Chondrocyte (in vitro differentiated cells): ENCODE data around the gene NSD1. TPM values are rescaled to one million over a fixed set of nuclear protein-coding genes. Genes with fewer than 3 reads are reported as not detected.

ENCODE experiments used
- DNase-seq: peaks from one replicate; pipeline ENCODE4 v3.0.0; 2021; ENCODE audit warnings: mixed read lengths, low spot score
- H3K27ac Mint-ChIP-seq: one replicate; pipeline ENCODE4 v1.8.0; 2021; ENCODE audit warnings: mild to moderate bottlenecking, moderate library complexity, mixed read lengths; ENCODE audit not compliant: unreplicated experiment
- H3K27me3 Mint-ChIP-seq: 2 replicates; pipeline ENCODE4 v1.8.0; 2021; ENCODE audit warnings: low read depth, mixed read lengths
- H3K36me3 Mint-ChIP-seq: 2 replicates; pipeline ENCODE4 v1.8.0; 2021; ENCODE audit warnings: low read depth, mixed read lengths
- H3K4me1 Mint-ChIP-seq: 2 replicates; pipeline ENCODE4 v1.8.0; 2021; ENCODE audit warnings: low read depth, mild to moderate bottlenecking, mixed read lengths
- H3K4me3 Mint-ChIP-seq: one replicate; pipeline ENCODE4 v1.8.0; 2021; ENCODE audit warnings: mild to moderate bottlenecking, moderate library complexity, mixed read lengths; ENCODE audit not compliant: unreplicated experiment
- H3K9me3 Mint-ChIP-seq: 2 replicates; pipeline ENCODE4 v1.8.0; 2021; ENCODE audit warnings: low read depth, mixed read lengths
- total RNA-seq: library from RNA; stranded (reverse); gene quantifications from 3 replicates; pipeline ENCODE4 v1.2.1, GENCODE V29; 2021
- TF ChIP-seq, protein P1 (sequence below): fragments of 200-600 bp; sonication (generic); IDR thresholded peaks from 2 replicates; pipeline ENCODE4 v1.5.0; 2021; ENCODE audit warnings: antibody characterized with exemption, mild to moderate bottlenecking, moderate library complexity

The NSD1 gene
- total RNA-seq, 1 donor from 2014 or later = 67.3 TPM

GRCh38 chr5:177189965-177190364 lies 56.4 kb downstream of the NSD1 start:
- H3K36me3 Mint-ChIP-seq = peaks cover 2% of the 10 kb centered on the region
- no peaks in the 10 kb centered on the region for H3K27me3 Mint-ChIP-seq
- DNase-seq = no peak
- H3K9me3 Mint-ChIP-seq = no peaks in the 10 kb centered on the region
- no peak overlapping the region for H3K27ac Mint-ChIP-seq
- no peak overlapping the region for H3K4me3 Mint-ChIP-seq
- TF ChIP-seq, protein P1, sequence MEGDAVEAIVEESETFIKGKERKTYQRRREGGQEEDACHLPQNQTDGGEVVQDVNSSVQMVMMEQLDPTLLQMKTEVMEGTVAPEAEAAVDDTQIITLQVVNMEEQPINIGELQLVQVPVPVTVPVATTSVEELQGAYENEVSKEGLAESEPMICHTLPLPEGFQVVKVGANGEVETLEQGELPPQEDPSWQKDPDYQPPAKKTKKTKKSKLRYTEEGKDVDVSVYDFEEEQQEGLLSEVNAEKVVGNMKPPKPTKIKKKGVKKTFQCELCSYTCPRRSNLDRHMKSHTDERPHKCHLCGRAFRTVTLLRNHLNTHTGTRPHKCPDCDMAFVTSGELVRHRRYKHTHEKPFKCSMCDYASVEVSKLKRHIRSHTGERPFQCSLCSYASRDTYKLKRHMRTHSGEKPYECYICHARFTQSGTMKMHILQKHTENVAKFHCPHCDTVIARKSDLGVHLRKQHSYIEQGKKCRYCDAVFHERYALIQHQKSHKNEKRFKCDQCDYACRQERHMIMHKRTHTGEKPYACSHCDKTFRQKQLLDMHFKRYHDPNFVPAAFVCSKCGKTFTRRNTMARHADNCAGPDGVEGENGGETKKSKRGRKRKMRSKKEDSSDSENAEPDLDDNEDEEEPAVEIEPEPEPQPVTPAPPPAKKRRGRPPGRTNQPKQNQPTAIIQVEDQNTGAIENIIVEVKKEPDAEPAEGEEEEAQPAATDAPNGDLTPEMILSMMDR = no peak
- H3K4me1 Mint-ChIP-seq = peaks cover 17% of the 10 kb centered on the region

DNA sequence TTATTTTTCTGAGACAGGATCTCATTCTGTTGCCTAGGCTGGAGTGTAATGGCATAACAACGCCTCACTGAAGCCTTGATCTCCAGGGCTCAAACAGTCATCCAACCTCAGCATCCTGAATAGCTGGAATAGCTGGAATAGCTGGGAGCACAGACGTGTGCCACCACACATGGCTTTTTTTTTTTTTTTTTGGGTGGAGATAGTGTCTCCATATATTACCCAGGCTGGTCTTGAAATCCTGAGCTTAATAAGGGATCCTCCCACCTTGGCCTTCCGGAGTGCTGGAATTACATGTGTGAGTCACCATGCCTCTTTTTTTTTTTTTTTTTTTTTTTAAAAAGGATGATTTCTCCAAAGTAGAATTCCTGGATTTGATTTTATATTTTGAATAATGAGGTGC lies 60.7 kb downstream of the NSD1 start:
- no peaks in the 10 kb centered on the region for H3K9me3 Mint-ChIP-seq
- H3K27me3 Mint-ChIP-seq = no peaks in the 10 kb centered on the region
- peak overlapping the region; percentile 86 for H3K27ac Mint-ChIP-seq
- no peak for DNase-seq
- peaks cover 23% of the 10 kb centered on the region for H3K4me1 Mint-ChIP-seq
- H3K36me3 Mint-ChIP-seq = peaks cover 14% of the 10 kb centered on the region
- TF ChIP-seq, protein P1 = no peak
- H3K4me3 Mint-ChIP-seq = no peak overlapping the region

- H3K27me3 Mint-ChIP-seq = no peaks in the 10 kb centered on the region
- no peak overlapping the region for H3K4me3 Mint-ChIP-seq
- TF ChIP-seq, protein P1 = no peak
- H3K9me3 Mint-ChIP-seq = no peaks in the 10 kb centered on the region
- DNase-seq = no peak
- peak overlapping the region; percentile 91 for H3K27ac Mint-ChIP-seq
- H3K4me1 Mint-ChIP-seq = peaks cover 20% of the 10 kb centered on the region
- H3K36me3 Mint-ChIP-seq = peaks cover 16% of the 10 kb centered on the region
Measured at GRCh38 chr5:177195307-177195952, 61.9 kb downstream of the NSD1 start.

DNA sequence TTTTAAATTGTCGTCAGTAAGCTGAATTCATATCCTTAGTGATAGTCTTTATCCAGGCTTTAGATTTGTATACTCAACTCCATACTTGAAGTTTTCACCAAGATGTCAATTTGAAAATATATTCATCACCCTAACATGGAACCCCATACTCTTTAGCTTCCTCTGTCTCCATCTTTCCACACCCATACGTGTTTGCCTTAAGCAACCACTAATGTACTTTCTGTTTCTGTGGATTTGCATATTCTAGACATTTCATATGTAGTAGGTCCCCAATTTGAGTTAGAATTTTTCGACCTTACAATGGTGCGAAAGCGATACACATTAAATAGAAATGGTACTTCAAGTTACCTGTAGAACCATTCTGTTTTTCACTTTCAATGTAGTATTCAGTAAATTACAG lies 65.2 kb downstream of the NSD1 start:
- TF ChIP-seq, protein P1 = no peak
- no peak overlapping the region for H3K27ac Mint-ChIP-seq
- H3K9me3 Mint-ChIP-seq = no peaks in the 10 kb centered on the region

GRCh38 chr5:177204281-177204680 lies 70.7 kb downstream of the NSD1 start:
- H3K9me3 Mint-ChIP-seq = no peaks in the 10 kb centered on the region
- DNase-seq = no peak
- TF ChIP-seq, protein P1 = no peak
- H3K27me3 Mint-ChIP-seq = no peaks in the 10 kb centered on the region
- no peaks in the 10 kb centered on the region for H3K4me1 Mint-ChIP-seq
- H3K27ac Mint-ChIP-seq = peak overlapping the region; percentile 10
- no peak overlapping the region for H3K4me3 Mint-ChIP-seq
- peaks cover 20% of the 10 kb centered on the region for H3K36me3 Mint-ChIP-seq

More for the DNA sequence above, 65.2 kb downstream of the NSD1 start:
- Mint-ChIP-seq H3K36me3 (peaks cover 21% of the 10 kb centered on the region), H3K27me3 (no peaks in the 10 kb centered on the region), H3K4me1 (peaks cover 20% of the 10 kb centered on the region), H3K4me3 (no peak overlapping the region)
- DNase-seq = no peak
